Measurements from ENCODE around the gene TUBGCP4. TPM values are rescaled to one million over a fixed set of nuclear protein-coding genes. Genes with fewer than 3 reads are reported as not detected.

TUBGCP4 gene
- total and polyA plus RNA-seq, 12 donors: 5.3 to 23.3 (median 12.9) TPM

DNA sequence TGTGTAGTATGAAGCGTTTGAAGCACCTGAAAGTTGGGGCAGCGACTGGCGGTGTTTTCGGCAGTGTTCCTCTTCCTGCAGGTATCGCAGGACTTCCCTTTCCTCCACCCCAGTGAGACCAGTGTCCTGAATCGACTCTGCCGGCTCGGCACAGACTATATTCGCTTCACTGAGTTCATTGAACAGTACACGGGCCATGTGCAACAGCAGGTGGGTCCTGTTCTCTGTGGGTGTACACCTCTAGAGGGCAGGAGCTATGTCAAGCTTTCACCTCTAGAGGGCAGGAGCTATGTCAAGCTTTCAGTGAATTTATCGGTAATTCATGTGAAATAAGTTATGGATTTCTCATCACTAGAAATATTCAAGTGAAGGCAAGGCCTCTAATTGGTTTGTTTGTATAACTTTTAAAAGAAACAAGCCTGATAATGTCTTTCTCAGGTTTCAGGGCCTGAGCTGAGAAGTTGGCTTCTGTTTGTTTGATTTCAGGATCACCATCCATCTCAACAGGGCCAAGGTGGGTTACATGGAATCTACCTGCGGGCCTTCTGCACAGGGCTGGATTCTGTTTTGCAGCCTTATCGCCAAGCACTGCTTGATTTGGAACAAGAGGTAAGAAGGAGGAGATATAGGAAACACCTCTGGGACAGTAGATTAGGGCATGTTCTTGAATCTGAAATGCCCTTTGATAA lies 5.3 kb downstream of the TUBGCP4 start:
- Histone ChIP-seq H3K4me3 (no peak overlapping the region), H3K27ac (no peak overlapping the region), H3K36me3 (replicated peaks in 1 of 2) (peaks cover 0 to 7% of the 10 kb centered on the region in 2 donors), H3K4me1 (replicated peaks in 1 of 2) (peaks cover 4 to 7% of the 10 kb centered on the region in 2 donors), H3K27me3 (no peaks in the 10 kb centered on the region), H3K9me3 (replicated peaks in 1 of 3) (no peaks in the 10 kb centered on the region)
- intact Hi-C loops (cut with DNase I): no loop called here
- TF ChIP-seq, protein P1, sequence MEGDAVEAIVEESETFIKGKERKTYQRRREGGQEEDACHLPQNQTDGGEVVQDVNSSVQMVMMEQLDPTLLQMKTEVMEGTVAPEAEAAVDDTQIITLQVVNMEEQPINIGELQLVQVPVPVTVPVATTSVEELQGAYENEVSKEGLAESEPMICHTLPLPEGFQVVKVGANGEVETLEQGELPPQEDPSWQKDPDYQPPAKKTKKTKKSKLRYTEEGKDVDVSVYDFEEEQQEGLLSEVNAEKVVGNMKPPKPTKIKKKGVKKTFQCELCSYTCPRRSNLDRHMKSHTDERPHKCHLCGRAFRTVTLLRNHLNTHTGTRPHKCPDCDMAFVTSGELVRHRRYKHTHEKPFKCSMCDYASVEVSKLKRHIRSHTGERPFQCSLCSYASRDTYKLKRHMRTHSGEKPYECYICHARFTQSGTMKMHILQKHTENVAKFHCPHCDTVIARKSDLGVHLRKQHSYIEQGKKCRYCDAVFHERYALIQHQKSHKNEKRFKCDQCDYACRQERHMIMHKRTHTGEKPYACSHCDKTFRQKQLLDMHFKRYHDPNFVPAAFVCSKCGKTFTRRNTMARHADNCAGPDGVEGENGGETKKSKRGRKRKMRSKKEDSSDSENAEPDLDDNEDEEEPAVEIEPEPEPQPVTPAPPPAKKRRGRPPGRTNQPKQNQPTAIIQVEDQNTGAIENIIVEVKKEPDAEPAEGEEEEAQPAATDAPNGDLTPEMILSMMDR (IDR thresholded peaks at IDR 0.05): peak; percentile 21 to 61 (median 42)
- TF ChIP-seq POLR2A (IDR thresholded peaks at IDR 0.05): no peak
- 83 to 87% (median 86%) methylated on average over 13 of the region's 13 CpGs for WGBS, 4 donors
- DNase-seq: peak in 3 of 7 donors; percentile 7 to 59 (median 9)

DNA sequence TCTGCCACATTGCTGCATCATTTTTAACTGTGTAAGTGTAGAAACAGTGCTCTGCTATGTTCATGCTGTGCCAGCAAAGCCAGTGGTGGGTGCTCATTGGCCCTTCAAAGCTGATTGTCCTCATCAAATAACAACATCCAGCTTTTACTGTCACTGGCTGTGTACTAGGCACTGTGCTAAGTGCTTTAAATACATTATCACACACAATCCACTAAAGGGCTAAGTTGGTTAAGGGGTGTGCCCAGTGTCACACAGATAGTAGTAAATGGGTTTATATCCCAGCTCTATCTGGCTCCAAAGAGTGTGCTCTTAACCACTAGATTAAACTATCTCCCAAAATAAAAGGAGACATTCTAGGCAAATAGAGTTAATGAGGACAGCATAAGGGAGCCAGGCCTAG lies 7.7 kb downstream of the TUBGCP4 start:
- DNase-seq: no peak
- Histone ChIP-seq H3K9me3 (replicated peaks in 1 of 3) (no peaks in the 10 kb centered on the region), H3K4me3 (no peak overlapping the region), H3K27ac (no peak overlapping the region), H3K4me1 (replicated peaks in 1 of 2) (no peaks in the 10 kb centered on the region), H3K27me3 (no peaks in the 10 kb centered on the region), H3K36me3 (replicated peaks in 1 of 2) (peaks cover 0 to 18% of the 10 kb centered on the region in 2 donors)
- intact Hi-C loops (cut with DNase I): no loop called here
- TF ChIP-seq, protein P1 (IDR thresholded peaks at IDR 0.05): no peak
- TF ChIP-seq POLR2A (IDR thresholded peaks at IDR 0.05): no peak

DNA sequence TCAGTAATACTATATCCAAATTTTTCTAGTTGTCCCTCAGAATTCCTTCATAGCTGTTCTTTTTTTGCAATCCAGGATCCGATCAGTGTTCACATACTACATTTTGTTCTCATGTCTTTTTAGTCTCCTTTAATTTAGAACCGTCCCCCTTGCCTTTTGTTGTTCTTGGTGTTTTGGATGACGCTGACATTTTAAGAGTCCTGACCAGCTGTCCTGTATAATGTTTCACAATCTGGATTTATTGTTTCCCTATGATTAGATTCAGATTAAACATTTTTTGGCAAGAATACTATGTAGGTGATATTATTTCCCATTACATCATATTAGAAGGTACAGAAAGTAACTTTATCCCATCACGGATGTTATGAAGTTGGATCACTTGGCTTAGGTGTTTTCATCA lies 11.4 kb downstream of the TUBGCP4 start:
- Histone ChIP-seq H3K9me3 (replicated peaks in 1 of 3) (no peaks in the 10 kb centered on the region), H3K4me1 (replicated peaks in 1 of 2) (no peaks in the 10 kb centered on the region), H3K4me3 (no peak overlapping the region), H3K27me3 (no peaks in the 10 kb centered on the region), H3K36me3 (replicated peaks in 1 of 2) (peaks cover 0 to 52% of the 10 kb centered on the region in 2 donors), H3K27ac (no peak overlapping the region)
- 93 to 98% (median 95%) methylated on average over 4 of the region's 4 CpGs for WGBS, 4 donors
- TF ChIP-seq, protein P1 (IDR thresholded peaks at IDR 0.05): no peak
- no peak for TF ChIP-seq POLR2A (IDR thresholded peaks at IDR 0.05)
- no peak for DNase-seq
- intact Hi-C loops (cut with DNase I): no loop called here

DNA sequence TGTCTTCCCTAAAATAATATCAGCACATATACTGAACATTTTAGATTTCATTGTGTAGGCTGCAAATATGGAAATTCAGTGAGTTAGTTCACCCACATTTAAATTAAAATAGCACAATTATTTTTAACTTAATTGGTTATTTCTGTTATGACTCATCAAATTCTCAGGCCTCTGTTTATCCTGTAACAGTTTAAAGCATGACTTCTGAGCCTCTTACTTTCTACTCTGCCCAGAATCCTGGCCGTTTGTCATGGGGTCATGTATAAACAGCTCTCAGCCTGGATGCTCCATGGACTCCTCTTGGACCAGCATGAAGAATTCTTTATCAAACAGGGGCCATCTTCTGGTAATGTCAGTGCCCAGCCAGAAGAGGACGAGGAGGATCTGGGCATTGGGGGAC lies 12.2 kb downstream of the TUBGCP4 start:
- peaks cover 0 to 57% of the 10 kb centered on the region in 2 donors for H3K36me3 ChIP-seq (replicated peaks in 1 of 2)

More for the DNA sequence above, 12.2 kb downstream of the TUBGCP4 start:
- Histone ChIP-seq H3K27ac (no peak overlapping the region), H3K4me3 (no peak overlapping the region), H3K27me3 (no peaks in the 10 kb centered on the region), H3K9me3 (replicated peaks in 1 of 3) (no peaks in the 10 kb centered on the region), H3K4me1 (replicated peaks in 1 of 2) (no peaks in the 10 kb centered on the region)
- WGBS, 4 donors: 72 to 91% (median 80%) methylated on average over 2 of the region's 2 CpGs
- no peak for DNase-seq
- TF ChIP-seq, protein P1 (IDR thresholded peaks at IDR 0.05): no peak
- intact Hi-C loops (cut with DNase I): no loop called here
